H9 (cell line): ENCODE measurements around the gene CAPN2. TPM values are rescaled to one million over a fixed set of nuclear protein-coding genes. Genes with fewer than 3 reads are reported as not detected.

Source experiments
- DNase-seq: peaks from one replicate; pipeline ENCODE4 v3.0.0-alpha.2; 2017
- H2AFZ ChIP-seq: one replicate; pipeline ENCODE4 v1.6.1; 2013; ENCODE audit warnings: mild to moderate bottlenecking, low read length, control low read depth, moderate library complexity
- H2AK5ac ChIP-seq: 2 replicates; pipeline ENCODE4 v1.6.1; 2013; ENCODE audit warnings: low read length, control low read depth, mixed read lengths; ENCODE audit not compliant: insufficient read length
- H2BK120ac ChIP-seq: one replicate; pipeline ENCODE4 v1.6.1; 2013; ENCODE audit warnings: low read depth, mild to moderate bottlenecking, low read length, control low read depth, inconsistent platforms; ENCODE audit not compliant: poor library complexity, severe bottlenecking
- H2BK12ac ChIP-seq: 2 replicates; pipeline ENCODE4 v1.6.1; 2013; ENCODE audit warnings: low read length, control low read depth, mixed read lengths, low read depth; ENCODE audit not compliant: insufficient read length
- H2BK15ac ChIP-seq: 2 replicates; pipeline ENCODE4 v1.6.1; 2013; ENCODE audit warnings: low read depth, low read length, control low read depth
- H2BK20ac ChIP-seq: one replicate; pipeline ENCODE4 v1.6.1; 2013; ENCODE audit warnings: low read depth, mild to moderate bottlenecking, low read length, control low read depth, inconsistent platforms; ENCODE audit not compliant: poor library complexity, severe bottlenecking
- H2BK5ac ChIP-seq: 2 replicates; pipeline ENCODE4 v1.6.1; 2013; ENCODE audit warnings: low read length, control low read depth, mixed read lengths; ENCODE audit not compliant: insufficient read length
- H3K14ac ChIP-seq: 2 replicates; pipeline ENCODE4 v1.6.1; 2013; ENCODE audit warnings: low read length, control low read depth; ENCODE audit not compliant: insufficient read depth
- H3K18ac ChIP-seq: 2 replicates; pipeline ENCODE4 v1.6.1; 2013; ENCODE audit warnings: low read depth, mild to moderate bottlenecking, mixed read lengths, low read length, control low read depth; ENCODE audit not compliant: insufficient read length
- H3K23ac ChIP-seq: 2 replicates; pipeline ENCODE4 v1.6.1; 2013; ENCODE audit warnings: low read length, control low read depth, mixed read lengths, low read depth; ENCODE audit not compliant: insufficient read length
- H3K23me2 ChIP-seq: 2 replicates; pipeline ENCODE4 v1.6.1; 2013; ENCODE audit warnings: low read depth, mild to moderate bottlenecking, mixed read lengths, low read length, control low read depth; ENCODE audit not compliant: insufficient read length, poor library complexity, severe bottlenecking
- H3K27ac ChIP-seq: 2 replicates; pipeline ENCODE4 v1.5.1; 2013; ENCODE audit warnings: low read length, control low read depth, mixed read lengths, low read depth; ENCODE audit not compliant: insufficient read length
- H3K27me3 ChIP-seq: 2 replicates; pipeline ENCODE4 v1.6.1; 2013; ENCODE audit warnings: low read length, control low read depth, inconsistent platforms; ENCODE audit not compliant: insufficient read depth
- H3K4ac ChIP-seq: 2 replicates; pipeline ENCODE4 v1.6.1; 2013; ENCODE audit warnings: low read depth, mild to moderate bottlenecking, control low read depth, inconsistent platforms, low read length, moderate library complexity
- H3K4me1 ChIP-seq: 2 replicates; pipeline ENCODE4 v1.6.1; 2013; ENCODE audit warnings: low read length, control low read depth, inconsistent platforms; ENCODE audit not compliant: insufficient read depth
- H3K4me2 ChIP-seq: 2 replicates; pipeline ENCODE4 v1.6.1; 2013; ENCODE audit warnings: low read length, control low read depth, mixed read lengths; ENCODE audit not compliant: insufficient read length, insufficient read depth
- H3K56ac ChIP-seq: 2 replicates; pipeline ENCODE4 v1.6.1; 2013; ENCODE audit warnings: low read depth, mild to moderate bottlenecking, mixed read lengths, low read length, control low read depth; ENCODE audit not compliant: insufficient read length
- H3K79me1 ChIP-seq: 2 replicates; pipeline ENCODE4 v1.6.1; 2013; ENCODE audit warnings: low read depth, mild to moderate bottlenecking, moderate library complexity, low read length, control low read depth, inconsistent platforms; ENCODE audit not compliant: insufficient read depth, poor library complexity, severe bottlenecking
- H3K79me2 ChIP-seq: 2 replicates; pipeline ENCODE4 v1.6.1; 2013; ENCODE audit warnings: low read length, control low read depth, inconsistent platforms; ENCODE audit not compliant: insufficient read depth
- H3K9ac ChIP-seq: 2 replicates; pipeline ENCODE4 v1.6.1; 2013; ENCODE audit warnings: low read length, control low read depth, mixed read lengths; ENCODE audit not compliant: insufficient read length; ENCODE audit errors: extremely low read depth
- H3K9me3 ChIP-seq: one replicate; pipeline ENCODE4 v1.6.1; 2013; ENCODE audit warnings: low read depth, low read length, inconsistent platforms; ENCODE audit not compliant: control insufficient read depth
- H3T11ph ChIP-seq: one replicate; pipeline ENCODE4 v1.6.1; 2013; ENCODE audit warnings: mild to moderate bottlenecking, low read length, control low read depth, inconsistent platforms
- H4K20me1 ChIP-seq: one replicate; pipeline ENCODE4 v1.6.1; 2013; ENCODE audit not compliant: control insufficient read depth, insufficient read length, insufficient read depth
- H4K5ac ChIP-seq: 2 replicates; pipeline ENCODE4 v1.6.1; 2013; ENCODE audit warnings: low read depth, mild to moderate bottlenecking, mixed read lengths, low read length, control low read depth; ENCODE audit not compliant: insufficient read length
- H4K8ac ChIP-seq: replicated peaks from 2 replicates; pipeline ENCODE4 v1.6.1; 2013; ENCODE audit warnings: low read length, control low read depth, mixed read lengths, low read depth; ENCODE audit not compliant: insufficient read length
- H4K91ac ChIP-seq: 2 replicates; pipeline ENCODE4 v1.6.1; 2013; ENCODE audit warnings: low read depth, mild to moderate bottlenecking, moderate library complexity, mixed read lengths, low read length, control low read depth; ENCODE audit not compliant: insufficient read length
- H3K27ac Mint-ChIP-seq, 3 experiments: 2 replicates in 2 of 3; 3 replicates in 1 of 3; pipeline ENCODE4 v1.8.0; 2020 to 2021; ENCODE audit warnings: mixed read lengths in 3 of 3, mild to moderate bottlenecking in 1 of 3, moderate library complexity in 1 of 3
- H3K27me3 Mint-ChIP-seq: 2 replicates; pipeline ENCODE4 v1.8.0; 2021; ENCODE audit warnings: low read depth, mild to moderate bottlenecking, moderate library complexity, mixed read lengths
- H3K36me3 Mint-ChIP-seq, 3 experiments: 2 replicates in 2 of 3; 3 replicates in 1 of 3; pipeline ENCODE4 v1.8.0; 2020 to 2021; ENCODE audit warnings: low read depth in 3 of 3, mixed read lengths in 3 of 3; ENCODE audit not compliant: insufficient read depth in 1 of 3
- H3K4me1 Mint-ChIP-seq, 2 experiments: 2 replicates each; pipeline ENCODE4 v1.8.0; 2020; ENCODE audit warnings: mixed read lengths in 2 of 2
- H3K4me3 Mint-ChIP-seq, 2 experiments: 2 replicates in 1 of 2; 3 replicates in 1 of 2; pipeline ENCODE4 v1.8.0; 2020 to 2021; ENCODE audit warnings: mild to moderate bottlenecking in 2 of 2, mixed read lengths in 2 of 2, moderate library complexity in 1 of 2
- H3K9me3 Mint-ChIP-seq, 2 experiments: 2 replicates in 1 of 2; 3 replicates in 1 of 2; pipeline ENCODE4 v1.8.0; 2020; ENCODE audit warnings: mild to moderate bottlenecking in 2 of 2, mixed read lengths in 2 of 2, moderate library complexity in 1 of 2
- WGBS: extraction: QIAGEN DNeasy Blood & Tissue Kit; methylation state at CpG from one replicate; pipeline ENCODE4 v1.1.7; 2013; ENCODE audit warnings: missing lambda C conversion rate, low lambda C conversion rate, mixed read lengths; ENCODE audit not compliant: insufficient read length; ENCODE audit errors: extremely low coverage; 5-methylcytosine and 5-hydroxymethylcytosine counted together
- total RNA-seq: library from RNA; stranded (reverse); gene quantifications from 2 replicates; pipeline ENCODE4 v1.2.1, GENCODE V29; 2021
- TF ChIP-seq, protein P1 (sequence below): fragments of 200-600 bp; sonication (generic); conservative IDR thresholded peaks from 3 replicates; pipeline ENCODE4 v1.8.0; 2021; ENCODE audit warnings: antibody characterized with exemption, mild to moderate bottlenecking

CAPN2 gene
- total RNA-seq, 1 experiment from 2014 or later, result 32.2 TPM

DNA sequence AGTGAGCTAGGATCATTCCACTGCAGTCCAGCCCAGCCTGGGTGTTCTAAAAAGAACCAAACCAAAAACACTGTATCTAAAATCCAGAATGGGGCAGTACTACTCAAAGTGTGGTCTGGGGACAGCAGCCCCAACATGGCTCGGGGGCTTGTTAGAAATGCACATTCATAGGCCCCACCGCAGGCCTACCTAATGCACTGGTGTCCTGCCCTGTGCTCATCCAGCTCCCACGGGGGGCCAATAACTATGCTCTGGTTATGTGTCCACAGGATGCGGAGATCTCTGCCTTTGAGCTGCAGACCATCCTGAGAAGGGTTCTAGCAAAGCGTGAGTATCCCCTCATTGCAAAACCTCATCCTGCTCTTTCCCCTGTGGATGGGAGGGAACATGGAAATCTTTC lies 51.5 kb downstream of the CAPN2 start:
- H3K36me3 Mint-ChIP-seq, result peaks cover 2 to 25% (median 8%) of the 10 kb centered on the region in 3 experiments
- TF ChIP-seq, protein P1, sequence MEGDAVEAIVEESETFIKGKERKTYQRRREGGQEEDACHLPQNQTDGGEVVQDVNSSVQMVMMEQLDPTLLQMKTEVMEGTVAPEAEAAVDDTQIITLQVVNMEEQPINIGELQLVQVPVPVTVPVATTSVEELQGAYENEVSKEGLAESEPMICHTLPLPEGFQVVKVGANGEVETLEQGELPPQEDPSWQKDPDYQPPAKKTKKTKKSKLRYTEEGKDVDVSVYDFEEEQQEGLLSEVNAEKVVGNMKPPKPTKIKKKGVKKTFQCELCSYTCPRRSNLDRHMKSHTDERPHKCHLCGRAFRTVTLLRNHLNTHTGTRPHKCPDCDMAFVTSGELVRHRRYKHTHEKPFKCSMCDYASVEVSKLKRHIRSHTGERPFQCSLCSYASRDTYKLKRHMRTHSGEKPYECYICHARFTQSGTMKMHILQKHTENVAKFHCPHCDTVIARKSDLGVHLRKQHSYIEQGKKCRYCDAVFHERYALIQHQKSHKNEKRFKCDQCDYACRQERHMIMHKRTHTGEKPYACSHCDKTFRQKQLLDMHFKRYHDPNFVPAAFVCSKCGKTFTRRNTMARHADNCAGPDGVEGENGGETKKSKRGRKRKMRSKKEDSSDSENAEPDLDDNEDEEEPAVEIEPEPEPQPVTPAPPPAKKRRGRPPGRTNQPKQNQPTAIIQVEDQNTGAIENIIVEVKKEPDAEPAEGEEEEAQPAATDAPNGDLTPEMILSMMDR, result no peak
- Histone ChIP-seq H3T11ph (no peak overlapping the region), H3K79me2 (no peaks in the 10 kb centered on the region), H3K9ac (no peak overlapping the region), H3K23ac (no peak overlapping the region), H4K5ac (no peak overlapping the region), H2AK5ac (no peak overlapping the region), H2BK20ac (no peak overlapping the region), H3K9me3 (no peaks in the 10 kb centered on the region), H3K23me2 (no peaks in the 10 kb centered on the region), H4K91ac (no peak overlapping the region), H3K4me2 (no peak overlapping the region), H2BK5ac (no peak overlapping the region), H2BK12ac (no peak overlapping the region), H2AFZ (no peak overlapping the region), H4K8ac (no peak overlapping the region), H3K27me3 (no peaks in the 10 kb centered on the region), H2BK120ac (no peak overlapping the region), H3K79me1 (no peaks in the 10 kb centered on the region), H3K14ac (no peak overlapping the region), H3K56ac (no peak overlapping the region), H3K4me1 (no peaks in the 10 kb centered on the region), H2BK15ac (no peak overlapping the region), H3K27ac (no peak overlapping the region), H3K18ac (no peak overlapping the region), H4K20me1 (no peaks in the 10 kb centered on the region), H3K4ac (no peak overlapping the region)
- H3K4me1 Mint-ChIP-seq, result peaks cover 5 to 6% of the 10 kb centered on the region in 2 experiments
- WGBS, result no CpG with 5 or more reads among the region's 5 CpGs
- no peak overlapping the region for H3K4me3 Mint-ChIP-seq
- H3K27me3 Mint-ChIP-seq, result no peaks in the 10 kb centered on the region
- H3K27ac Mint-ChIP-seq, result no peak overlapping the region
- no peak for DNase-seq
- peaks cover 2% of the 10 kb centered on the region in 2 experiments; a peak in 3 of 5 replicates for H3K9me3 Mint-ChIP-seq
